ENCODE results near the gene CBX6. TPM values are rescaled to one million over a fixed set of nuclear protein-coding genes. Genes with fewer than 3 reads are reported as not detected.

Gene CBX6
- total and polyA plus RNA-seq, 2 experiments from 2014 or later: 51.9 to 52.1 TPM

DNA sequence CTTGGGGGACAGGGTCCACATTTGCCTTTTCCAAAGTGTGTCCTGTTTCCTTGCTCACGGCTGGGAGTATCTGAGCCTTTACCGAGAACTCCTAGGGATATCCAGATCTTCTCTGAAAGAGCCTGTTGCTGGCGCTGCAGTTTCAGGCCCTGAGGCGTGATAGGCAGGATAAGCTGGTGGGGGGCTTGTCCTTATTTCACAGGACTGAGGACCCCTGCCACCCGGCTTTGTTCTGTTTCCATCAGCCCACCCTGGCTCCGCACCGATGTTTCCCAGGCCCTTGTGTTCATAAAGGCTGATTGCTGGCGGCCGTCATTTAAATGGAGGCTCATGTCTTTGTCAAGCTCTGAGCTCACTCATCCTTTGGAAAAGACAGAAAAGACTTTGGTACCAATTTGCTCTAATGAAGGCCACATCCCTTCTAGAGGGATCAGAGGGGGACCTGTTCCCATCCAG is 18.8 kb downstream of the CBX6 start:
- no peaks in the 10 kb centered on the region; the same call in 1 of the 2 replicates for H3K27me3 ChIP-seq (replicated peaks; ENCODE audit: insufficient read depth)
- in situ Hi-C loops (cut with MboI): no loop called here

GRCh38 chr22:38852522-38852921 is 19.5 kb downstream of the CBX6 start:
- Histone ChIP-seq H3K27ac (no peak overlapping the region), H3K9ac (no peak overlapping the region), H3K4me1 (ENCODE audit: insufficient read depth) (peaks cover 10% of the 10 kb centered on the region), H3K27me3 (replicated peaks; ENCODE audit: insufficient read depth) (no peaks in the 10 kb centered on the region; the same call in 1 of the 2 replicates), H3K36me3 (ENCODE audit: low read depth) (no peaks in the 10 kb centered on the region), H3K9me3 (ENCODE audit: low read depth) (no peaks in the 10 kb centered on the region), H3K4me2 (ENCODE audit: unreplicated experiment) (no peak overlapping the region), H3K9me2 (ENCODE audit: insufficient read depth) (no peaks in the 10 kb centered on the region), H4K20me1 (ENCODE audit: insufficient read depth) (no peaks in the 10 kb centered on the region), H3K4me3 (no peak overlapping the region), H3F3A (ENCODE audit: insufficient read depth) (0 out of 2 replicates have a peak, but pooled peaks cover 11% of the 10 kb centered on the region), H3K79me2 (ENCODE audit: insufficient read depth) (no peaks in the 10 kb centered on the region), H2AFZ (no peak overlapping the region)
- in situ Hi-C loops (cut with MboI): no loop called here
- DNase-seq: no peak
- TF ChIP-seq EZH2 (IDR thresholded peaks at IDR 0.05; ENCODE audit: insufficient read depth, poor library complexity, severe bottlenecking) (no peak), EZH2phosphoT487 (IDR thresholded peaks at IDR 0.05; ENCODE audit: insufficient read depth, low read depth) (no peak)
- 66 to 82% methylated on average over 1 of the region's 1 CpG for WGBS, 2 experiments (ENCODE audit: low coverage in 1 of 2, low lambda C conversion rate in 2 of 2, missing lambda C conversion rate in 2 of 2)

More for the DNA sequence above, 18.8 kb downstream of the CBX6 start:
- Histone ChIP-seq H3K9me2 (ENCODE audit: insufficient read depth) (no peaks in the 10 kb centered on the region), H3K79me2 (ENCODE audit: insufficient read depth) (no peaks in the 10 kb centered on the region), H3K4me2 (ENCODE audit: unreplicated experiment) (no peak overlapping the region), H2AFZ (no peak overlapping the region), H3K4me1 (ENCODE audit: insufficient read depth) (peaks cover 10% of the 10 kb centered on the region), H3K9ac (no peak overlapping the region), H3F3A (ENCODE audit: insufficient read depth) (0 out of 2 replicates have a peak, but pooled peaks cover 11% of the 10 kb centered on the region), H3K27ac (no peak overlapping the region), H3K4me3 (no peak overlapping the region), H3K9me3 (ENCODE audit: low read depth) (no peaks in the 10 kb centered on the region), H3K36me3 (ENCODE audit: low read depth) (no peaks in the 10 kb centered on the region), H4K20me1 (ENCODE audit: insufficient read depth) (no peaks in the 10 kb centered on the region)
- TF ChIP-seq EZH2phosphoT487 (IDR thresholded peaks at IDR 0.05; ENCODE audit: insufficient read depth, low read depth): no peak
- no peak for TF ChIP-seq EZH2 (IDR thresholded peaks at IDR 0.05; ENCODE audit: insufficient read depth, poor library complexity, severe bottlenecking)
- no peak for DNase-seq
- WGBS, 2 experiments (ENCODE audit: low coverage in 1 of 2, low lambda C conversion rate in 2 of 2, missing lambda C conversion rate in 2 of 2): 66 to 67% methylated on average over 9 of the region's 9 CpGs

GRCh38 chr22:38850941-38851849 is 20.8 kb downstream of the CBX6 start:
- no peak overlapping the region for H3K9ac ChIP-seq
- H3K27ac ChIP-seq: no peak overlapping the region
- peak; percentile 88 for DNase-seq
- H3K4me2 ChIP-seq (ENCODE audit: unreplicated experiment): no peak overlapping the region
- peaks cover 10% of the 10 kb centered on the region for H3K4me1 ChIP-seq (ENCODE audit: insufficient read depth)
- H3K9me3 ChIP-seq (ENCODE audit: low read depth): no peaks in the 10 kb centered on the region
- no peaks in the 10 kb centered on the region; the same call in 1 of the 2 replicates for H3K27me3 ChIP-seq (replicated peaks; ENCODE audit: insufficient read depth)
- no peak for TF ChIP-seq EZH2 (IDR thresholded peaks at IDR 0.05; ENCODE audit: insufficient read depth, poor library complexity, severe bottlenecking)
- TF ChIP-seq EZH2phosphoT487 (IDR thresholded peaks at IDR 0.05; ENCODE audit: insufficient read depth, low read depth): no peak
- H3K79me2 ChIP-seq (ENCODE audit: insufficient read depth): no peaks in the 10 kb centered on the region
- H4K20me1 ChIP-seq (ENCODE audit: insufficient read depth): no peaks in the 10 kb centered on the region
- in situ Hi-C loops (cut with MboI): no loop called here
- WGBS, 2 experiments (ENCODE audit: low coverage in 1 of 2, low lambda C conversion rate in 2 of 2, missing lambda C conversion rate in 2 of 2): 32 to 38% methylated on average over 15 of the region's 15 CpGs
- H3K4me3 ChIP-seq: no peak overlapping the region
- H3K9me2 ChIP-seq (ENCODE audit: insufficient read depth): no peaks in the 10 kb centered on the region
- no peak overlapping the region for H2AFZ ChIP-seq
- 0 out of 2 replicates have a peak, but pooled peaks cover 11% of the 10 kb centered on the region for H3F3A ChIP-seq (ENCODE audit: insufficient read depth)
- no peaks in the 10 kb centered on the region for H3K36me3 ChIP-seq (ENCODE audit: low read depth)

- Histone ChIP-seq H3K79me2 (ENCODE audit: insufficient read depth) (no peaks in the 10 kb centered on the region), H3K4me1 (ENCODE audit: insufficient read depth) (peaks cover 10% of the 10 kb centered on the region), H3K27ac (no peak overlapping the region), H3K9ac (no peak overlapping the region), H3K9me2 (ENCODE audit: insufficient read depth) (no peaks in the 10 kb centered on the region), H3K4me3 (no peak overlapping the region), H3K36me3 (ENCODE audit: low read depth) (no peaks in the 10 kb centered on the region), H2AFZ (no peak overlapping the region), H3K27me3 (replicated peaks; ENCODE audit: insufficient read depth) (no peaks in the 10 kb centered on the region; the same call in 1 of the 2 replicates), H3K4me2 (ENCODE audit: unreplicated experiment) (no peak overlapping the region), H3K9me3 (ENCODE audit: low read depth) (no peaks in the 10 kb centered on the region), H3F3A (ENCODE audit: insufficient read depth) (0 out of 2 replicates have a peak, but pooled peaks cover 11% of the 10 kb centered on the region), H4K20me1 (ENCODE audit: insufficient read depth) (no peaks in the 10 kb centered on the region)
- in situ Hi-C loops (cut with MboI): no loop called here
- WGBS, 2 experiments (ENCODE audit: low coverage in 1 of 2, low lambda C conversion rate in 2 of 2, missing lambda C conversion rate in 2 of 2): 40 to 82% methylated on average over 1 to 2 of the region's 2 CpGs
- no peak for TF ChIP-seq EZH2 (IDR thresholded peaks at IDR 0.05; ENCODE audit: insufficient read depth, poor library complexity, severe bottlenecking)
- TF ChIP-seq EZH2phosphoT487 (IDR thresholded peaks at IDR 0.05; ENCODE audit: insufficient read depth, low read depth): no peak
- DNase-seq: no peak
These were observed 21.6 kb downstream of the CBX6 start for GRCh38 chr22:38850399-38850798.
